ENCODE data around the gene PSMG3. TPM values are rescaled to one million over a fixed set of nuclear protein-coding genes. Genes with fewer than 3 reads are reported as not detected.

Gene PSMG3
- total and polyA plus RNA-seq, 2 of the 8 experiments (the other 6 are each of a cell fraction or from before 2014, with no cell fraction given): 30.2 to 62.0 TPM

GRCh38 chr7:1558841-1559625 is 10.8 kb downstream of the PSMG3 start:
- Histone ChIP-seq H3K9me3 (ENCODE audit: insufficient read depth in 2 of 2, low read depth in 1 of 2, low read length in 1 of 2) (no peaks in the 10 kb centered on the region), H3K27me3 (replicated peaks in 1 of 4; ENCODE audit: control insufficient read depth in 3 of 4, extremely low read depth in 1 of 4, insufficient read depth in 3 of 4, low read length in 3 of 4) (no peaks in the 10 kb centered on the region), H3K4me3 (ENCODE audit: extremely low read depth in 1 of 4, insufficient read depth in 2 of 4, low read depth in 3 of 4, low read length in 4 of 4) (no peak overlapping the region), H3K79me2 (ENCODE audit: control insufficient read depth in 1 of 2, insufficient read depth in 2 of 2, low read length in 2 of 2) (no peaks in the 10 kb centered on the region), H3K27ac (ENCODE audit: low read depth, low read length) (no peak overlapping the region), H2AFZ (ENCODE audit: low read length) (no peak overlapping the region), H4K20me1 (replicated peaks in 1 of 2; ENCODE audit: control insufficient read depth in 1 of 2, insufficient read depth in 2 of 2, low read length in 2 of 2) (no peaks in the 10 kb centered on the region), H3K23ac (ENCODE audit: insufficient read length) (no peak overlapping the region), H2BK12ac (ENCODE audit: low read depth, low read length) (peak overlapping the region; percentile 87; the same call in 1 of the 2 replicates), H2BK15ac (ENCODE audit: low read length) (0 out of 2 replicates have a peak overlapping the region, but pooled peaks have one; percentile 29), H3K4me1 (replicated peaks in 1 of 4; ENCODE audit: control insufficient read depth in 3 of 4, insufficient read depth in 4 of 4, low read length in 3 of 4) (peaks cover 0 to 14% (median 10%) of the 10 kb centered on the region in 4 experiments; a peak in 6 of 7 replicates), H3K9ac (replicated peaks in 1 of 4; ENCODE audit: extremely low read depth in 1 of 4, low read depth in 3 of 4, low read length in 3 of 4) (no peak overlapping the region), H3K4ac (replicated peaks; ENCODE audit: insufficient read length, low read depth, low read length) (no peak overlapping the region), H3K4me2 (ENCODE audit: insufficient read depth in 1 of 2, low read depth in 2 of 2, low read length in 2 of 2) (no peak overlapping the region), H3K79me1 (ENCODE audit: low read depth, low read length) (no peaks in the 10 kb centered on the region), H4K5ac (ENCODE audit: insufficient read length, low read depth, low read length) (no peak overlapping the region), H3K56ac (replicated peaks; ENCODE audit: insufficient read length, low read depth, low read length) (no peak overlapping the region), H4K8ac (ENCODE audit: extremely low read depth, insufficient read depth, low read length) (peak overlapping the region; percentile 51; the same call in 1 of the 2 replicates), H2AK5ac (ENCODE audit: low read depth, low read length) (no peak overlapping the region; the same call in 1 of the 2 replicates), H4K91ac (replicated peaks; ENCODE audit: insufficient read length, low read length) (peak overlapping the region; percentile 7), H3K36me3 (ENCODE audit: control insufficient read depth in 2 of 4, insufficient read depth in 4 of 4, low read length in 3 of 4) (no peaks in the 10 kb centered on the region; a peak in 1 of 8 replicates), H2BK5ac (ENCODE audit: low read depth, low read length) (0 out of 2 replicates have a peak overlapping the region, but pooled peaks have one; percentile 35), H3K23me2 (ENCODE audit: low read depth, low read length) (no peaks in the 10 kb centered on the region), H2BK120ac (replicated peaks; ENCODE audit: low read depth, low read length) (no peak overlapping the region), H3K14ac (ENCODE audit: insufficient read length) (no peak overlapping the region), H3K18ac (ENCODE audit: extremely low read depth, low read length) (no peak overlapping the region; the same call in 1 of the 2 replicates), H2BK20ac (ENCODE audit: low read length) (no peak overlapping the region)
- CTCF ChIA-PET (ENCODE audit: partially characterized antibody): interaction anchor here (0.6 to 3.2 kb wide), 14 partner anchors 10 to 405 kb away, joined by 3 to 18 read pairs (median 4); no protein-coding TSS in a partner anchor
- 93% methylated on average over 26 of the region's 32 CpGs; no CpG with 5 or more reads in 1 of the 2 experiments for WGBS, 2 experiments (ENCODE audit: extremely low coverage in 1 of 2, insufficient coverage in 1 of 2, insufficient read length in 1 of 2, insufficient replicate concordance in 2 of 2, low coverage in 1 of 2, low lambda C conversion rate in 2 of 2, missing lambda C conversion rate in 1 of 2)
- POLR2A ChIA-PET (ENCODE audit: partially characterized antibody): interaction anchor here (1.0 to 2.3 kb wide), 3 partner anchors 16 to 55 kb away, joined by 3 to 8 read pairs (median 6); partner anchors contain the start of gene INTS1
- no peak for FAIRE-seq
- no peak for DNase-seq (ENCODE audit: low read depth in 1 of 2, low spot score in 2 of 2)
- no peak for TF ChIP-seq CBX8 (IDR thresholded peaks at IDR 0.05; ENCODE audit: borderline replicate concordance, low read depth, low read length)
- no peak for TF ChIP-seq ATF3 (IDR thresholded peaks at IDR 0.05; ENCODE audit: insufficient read depth, low read depth, low read length)
- TF ChIP-seq GABPA (IDR thresholded peaks at IDR 0.05; ENCODE audit: borderline replicate concordance, insufficient read depth, low read length): no peak
- no peak for TF ChIP-seq EP300 (IDR thresholded peaks at IDR 0.05; ENCODE audit: borderline replicate concordance in 1 of 2, low read depth in 2 of 2, low read length in 2 of 2)
- TF ChIP-seq EGR1 (IDR thresholded peaks at IDR 0.05; ENCODE audit: borderline replicate concordance, low read depth, low read length): no peak
- TF ChIP-seq HDAC6 (IDR thresholded peaks at IDR 0.05; ENCODE audit: low read depth, low read length): no peak
- TF ChIP-seq CEBPB (IDR thresholded peaks at IDR 0.05; ENCODE audit: low read depth, low read length): no peak
- no peak for TF ChIP-seq RXRA (IDR thresholded peaks at IDR 0.05; ENCODE audit: insufficient read depth, low read depth, low read length)
- TF ChIP-seq JUN (IDR thresholded peaks at IDR 0.05; ENCODE audit: low read depth, low read length): no peak
- TF ChIP-seq ASH2L (IDR thresholded peaks at IDR 0.05; ENCODE audit: low read length): no peak
- no peak for TF ChIP-seq SUZ12 (IDR thresholded peaks at IDR 0.05; ENCODE audit: low read length)
